Measurements from ENCODE around the gene TIMM13.

The TIMM13 gene

DNA sequence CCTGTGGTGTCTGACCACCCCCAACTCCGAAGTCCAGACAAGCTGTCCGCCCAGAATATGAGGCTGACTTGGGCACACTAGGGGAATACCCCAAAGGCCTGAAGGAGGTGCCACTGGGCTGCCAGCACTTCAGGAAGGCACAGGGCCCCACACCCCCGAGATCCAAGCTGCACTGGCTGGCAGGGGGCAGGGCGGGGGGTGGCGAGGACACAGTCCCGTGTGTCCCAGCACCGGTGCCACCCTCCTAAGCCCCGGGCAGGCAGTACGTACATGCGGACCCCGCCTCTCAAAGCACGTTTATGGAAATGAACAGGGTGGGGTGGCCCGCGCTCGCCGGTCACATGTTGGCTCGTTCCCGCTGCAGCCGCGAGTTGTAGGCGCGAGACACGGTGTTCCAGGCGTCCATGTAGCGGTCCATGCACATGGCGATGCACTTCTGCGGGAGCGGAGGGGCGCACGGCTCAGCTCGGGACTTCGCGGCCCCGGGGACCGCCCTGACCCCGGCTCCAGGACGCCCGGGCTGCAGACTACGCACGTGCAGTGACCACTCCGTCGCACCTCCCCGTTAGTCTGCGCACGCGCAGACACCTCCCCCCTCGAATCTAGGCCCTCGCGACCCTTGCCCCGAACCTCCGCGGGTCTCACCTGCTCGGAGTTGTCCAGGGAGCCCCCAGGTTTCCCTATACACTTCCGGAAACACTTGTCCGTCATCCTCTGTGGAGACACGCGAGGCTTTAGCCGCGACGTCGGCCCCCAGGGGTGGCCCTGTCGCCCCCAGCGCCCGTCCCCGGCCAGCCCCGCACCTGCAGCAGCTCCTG is 566 bp downstream of the TIMM13 start:
- TF ChIP-seq, protein P1, sequence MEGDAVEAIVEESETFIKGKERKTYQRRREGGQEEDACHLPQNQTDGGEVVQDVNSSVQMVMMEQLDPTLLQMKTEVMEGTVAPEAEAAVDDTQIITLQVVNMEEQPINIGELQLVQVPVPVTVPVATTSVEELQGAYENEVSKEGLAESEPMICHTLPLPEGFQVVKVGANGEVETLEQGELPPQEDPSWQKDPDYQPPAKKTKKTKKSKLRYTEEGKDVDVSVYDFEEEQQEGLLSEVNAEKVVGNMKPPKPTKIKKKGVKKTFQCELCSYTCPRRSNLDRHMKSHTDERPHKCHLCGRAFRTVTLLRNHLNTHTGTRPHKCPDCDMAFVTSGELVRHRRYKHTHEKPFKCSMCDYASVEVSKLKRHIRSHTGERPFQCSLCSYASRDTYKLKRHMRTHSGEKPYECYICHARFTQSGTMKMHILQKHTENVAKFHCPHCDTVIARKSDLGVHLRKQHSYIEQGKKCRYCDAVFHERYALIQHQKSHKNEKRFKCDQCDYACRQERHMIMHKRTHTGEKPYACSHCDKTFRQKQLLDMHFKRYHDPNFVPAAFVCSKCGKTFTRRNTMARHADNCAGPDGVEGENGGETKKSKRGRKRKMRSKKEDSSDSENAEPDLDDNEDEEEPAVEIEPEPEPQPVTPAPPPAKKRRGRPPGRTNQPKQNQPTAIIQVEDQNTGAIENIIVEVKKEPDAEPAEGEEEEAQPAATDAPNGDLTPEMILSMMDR (conservative IDR thresholded peaks at IDR 0.05; ENCODE audit: low read length): no peak
- H3K4me3 ChIP-seq (ENCODE audit: low read length): peak overlapping the region; percentile 90
- peak; percentile 7 for DNase-seq (ENCODE audit: low read depth)

- H3K4me3 ChIP-seq (ENCODE audit: low read length): peak overlapping the region; percentile 90
- TF ChIP-seq, protein P1 (conservative IDR thresholded peaks at IDR 0.05; ENCODE audit: low read length): no peak
These were observed 1.5 kb downstream of the TIMM13 start for GRCh38 chr19:2425622-2426581.

GRCh38 chr19:2424686-2425621 is 2.4 kb downstream of the TIMM13 start:
- DNase-seq (ENCODE audit: low read depth): peak; percentile 72
- TF ChIP-seq, protein P1 (conservative IDR thresholded peaks at IDR 0.05; ENCODE audit: low read length): peak; percentile 49
- peak overlapping the region; percentile 90 for H3K4me3 ChIP-seq (ENCODE audit: low read length)

More at GRCh38 chr19:2425622-2426581, 1.5 kb downstream of the TIMM13 start:
- no peak for DNase-seq (ENCODE audit: low read depth)

DNA sequence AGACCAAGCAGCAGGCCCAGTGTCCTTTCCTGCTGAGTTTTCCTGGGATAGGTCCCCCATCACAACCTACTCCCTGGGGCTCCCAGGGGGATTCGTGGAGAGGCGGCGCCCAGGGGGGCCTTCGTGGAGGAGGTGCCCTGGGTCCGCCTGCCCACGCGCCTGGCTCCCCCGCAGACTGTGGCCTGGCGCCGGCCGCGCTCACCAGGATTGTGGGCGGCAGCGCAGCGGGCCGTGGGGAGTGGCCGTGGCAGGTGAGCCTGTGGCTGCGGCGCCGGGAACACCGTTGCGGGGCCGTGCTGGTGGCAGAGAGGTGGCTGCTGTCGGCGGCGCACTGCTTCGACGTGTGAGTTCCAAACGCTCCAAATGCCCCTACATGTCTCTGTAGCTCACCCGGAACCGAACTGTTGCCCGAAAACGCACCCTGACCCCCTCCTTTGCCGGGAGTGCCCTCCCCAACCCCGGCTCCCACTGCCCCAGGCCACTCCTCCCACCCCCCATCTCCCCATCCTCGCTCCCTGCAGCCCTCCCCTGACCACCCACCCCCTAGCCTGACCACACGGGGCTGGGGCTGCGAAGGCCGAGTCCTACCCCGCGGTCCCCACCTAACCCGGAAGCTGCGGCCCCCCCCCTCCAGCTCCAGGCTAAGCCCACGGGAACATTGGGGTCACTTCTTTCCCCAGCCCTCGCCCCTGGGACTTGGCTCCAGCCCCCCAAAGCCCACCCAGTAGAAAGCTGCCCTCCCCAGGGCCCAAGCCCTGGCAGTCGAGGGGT is 3.3 kb downstream of the TIMM13 start:
- H3K4me3 ChIP-seq (ENCODE audit: low read length): no peak overlapping the region
- no peak for DNase-seq (ENCODE audit: low read depth)
- TF ChIP-seq, protein P1 (conservative IDR thresholded peaks at IDR 0.05; ENCODE audit: low read length): no peak

GRCh38 chr19:2423071-2423914 is 4.1 kb downstream of the TIMM13 start:
- TF ChIP-seq, protein P1 (conservative IDR thresholded peaks at IDR 0.05; ENCODE audit: low read length): no peak
- H3K4me3 ChIP-seq (ENCODE audit: low read length): no peak overlapping the region
- no peak for DNase-seq (ENCODE audit: low read depth)
